RCC 7860 (cell line): ENCODE data around the gene RIMS3.
A peak's percentile ranks its signal among the peaks of the same experiment; 100 is the strongest.
"Not testable (repeated sequence)": the region's sequence is repeated elsewhere in the genome, so short reads cannot be mapped to it uniquely, and the experiment has no call there.

Experiments
- DNase-seq: peaks from one replicate; pipeline ENCODE4 v3.0.0-alpha.2; 2015; ENCODE audit warnings: low spot score
- FAIRE-seq: peaks from 2 replicates; lab custom pipeline; 2012; peaks lifted over from hg19 to GRCh38; lab: Jason Lieb, UNC

The RIMS3 gene

DNA sequence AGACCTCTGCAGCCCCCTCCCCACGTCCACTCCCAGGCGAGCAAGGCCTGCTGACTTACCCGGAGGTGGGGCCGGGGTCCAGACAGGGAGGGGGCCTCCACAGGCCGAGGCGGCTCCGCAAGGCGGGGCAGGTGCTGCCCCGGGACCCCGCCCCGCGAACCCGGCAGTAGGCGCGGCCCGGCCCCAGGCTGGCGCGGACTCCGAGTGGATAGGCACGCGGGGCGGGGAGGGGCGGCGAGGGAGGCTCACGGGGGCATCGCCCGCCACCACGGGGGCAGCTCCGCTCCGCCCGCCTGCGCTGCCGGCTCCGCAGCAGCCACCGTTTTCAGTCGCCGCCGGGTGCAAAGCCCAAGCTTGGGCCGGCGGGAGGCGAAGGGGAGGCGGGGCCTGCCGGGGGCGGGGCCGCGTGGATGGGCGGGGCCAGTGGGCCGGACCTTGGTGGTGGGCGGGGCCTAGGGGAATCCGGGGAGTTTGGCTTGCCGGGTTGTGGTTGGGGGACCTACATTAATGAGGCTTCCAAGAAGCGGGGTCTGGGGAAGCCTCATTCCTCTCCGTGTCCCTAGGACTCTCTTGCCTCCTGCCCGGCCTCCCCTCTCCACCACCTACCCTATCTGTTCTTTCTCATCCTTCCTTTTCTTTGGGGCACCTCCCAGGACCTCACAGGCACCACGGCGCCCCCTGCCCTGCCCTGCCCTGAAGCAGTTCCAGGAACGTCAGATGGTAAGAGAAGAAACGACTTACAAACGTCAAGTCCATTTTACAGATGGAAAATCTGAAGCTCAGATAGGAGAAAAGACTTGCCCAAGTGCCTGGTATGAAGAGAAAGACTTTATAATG lies at the start of gene RIMS3:
TSS of gene RIMS3 (minus strand) at position 348 of the 837 bp plus-strand sequence. CDS start 23,757 bp downstream, outside the sequence.
- FAIRE-seq (no peak), DNase-seq (no peak)

DNA sequence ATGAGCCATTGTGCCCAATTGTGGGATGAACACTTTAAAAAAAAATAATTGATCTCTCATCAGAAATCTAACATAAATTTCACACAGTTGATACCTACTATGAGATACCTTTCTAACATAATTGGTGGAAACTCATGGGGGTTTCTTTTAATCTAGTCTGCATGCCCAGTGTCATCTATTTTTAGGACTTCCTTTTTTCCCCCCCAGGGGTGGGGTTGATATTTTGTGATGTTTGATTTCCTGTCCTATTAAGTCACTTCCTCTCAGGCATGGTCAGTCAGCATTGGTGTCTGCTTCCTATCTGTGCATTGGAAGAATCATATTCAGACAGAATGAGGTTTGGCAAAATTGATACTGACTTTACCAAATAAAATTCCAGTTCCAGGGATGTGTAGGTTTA lies 47.5 kb upstream of the RIMS3 start:
- DNase-seq (no peak), FAIRE-seq (no peak)

DNA sequence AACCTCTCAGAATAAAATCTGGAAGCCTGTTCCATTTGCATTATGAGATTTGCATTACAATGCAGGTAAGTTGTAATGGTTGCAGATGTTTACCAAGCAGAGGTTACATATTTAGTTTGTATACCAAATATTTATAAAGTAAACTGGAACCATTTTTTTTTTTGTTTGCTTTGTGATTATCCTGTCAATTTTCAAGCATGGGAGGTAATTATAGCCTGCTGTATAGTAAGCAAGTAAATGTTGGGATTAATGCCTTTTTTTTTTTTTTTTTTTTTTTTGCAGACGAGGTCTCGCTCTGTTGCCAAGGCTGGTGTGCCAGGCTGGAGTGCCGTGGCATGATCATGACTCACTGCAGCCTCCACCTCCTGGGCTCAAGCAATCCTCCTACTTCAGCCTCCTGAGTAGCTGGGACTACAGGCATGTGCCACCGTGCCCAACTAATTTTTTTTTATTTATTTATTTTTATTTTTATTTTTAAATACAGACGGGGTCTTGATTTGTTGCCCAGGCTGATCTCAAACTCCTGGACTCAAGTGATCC lies 47.0 kb upstream of the RIMS3 start:
- FAIRE-seq (no peak), DNase-seq (no peak)

DNA sequence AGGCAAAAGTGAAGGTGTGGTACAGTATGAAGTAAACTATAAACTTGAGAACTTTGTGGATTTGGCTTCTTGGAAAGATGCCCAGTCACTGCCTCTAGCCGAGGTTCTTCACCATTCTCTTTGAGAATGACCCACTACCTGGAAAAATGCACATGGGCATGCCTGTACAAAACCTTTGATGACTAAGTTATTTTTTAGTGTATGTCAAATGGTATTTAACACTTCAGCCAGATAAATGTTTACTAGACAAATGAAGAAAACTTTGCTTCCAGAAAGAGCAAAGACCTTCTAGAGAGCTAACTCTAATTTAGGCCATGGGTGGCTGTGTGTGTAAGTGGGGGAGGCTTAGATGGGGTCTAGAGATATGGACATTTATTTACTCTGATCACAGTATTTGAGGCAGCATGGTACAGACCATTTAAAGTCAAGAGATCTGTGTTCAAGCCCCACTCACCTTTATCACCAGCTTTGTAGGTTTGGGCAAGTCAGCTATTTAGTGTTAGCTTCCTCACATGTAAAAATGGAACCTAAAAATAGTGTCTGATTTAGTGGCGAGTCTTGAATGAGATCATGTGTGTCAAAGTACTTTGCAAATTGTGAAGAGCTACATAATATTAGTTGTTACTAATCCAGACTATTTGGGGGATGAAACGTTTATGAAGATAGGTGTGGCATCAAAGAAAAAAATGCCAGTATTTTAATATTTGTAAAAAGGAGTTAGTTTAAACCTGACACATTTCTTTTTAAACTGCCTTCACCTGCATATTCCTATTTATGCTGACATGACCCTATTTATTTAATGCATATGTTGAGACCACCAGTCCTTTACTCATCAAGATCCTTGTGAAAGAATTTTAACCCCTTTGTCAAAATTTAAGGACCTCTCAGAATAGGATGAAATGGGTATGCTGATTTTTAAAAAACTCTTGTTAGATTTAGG lies 46.3 kb upstream of the RIMS3 start:
- FAIRE-seq (peak; percentile 73), DNase-seq (peak; percentile 62)

DNA sequence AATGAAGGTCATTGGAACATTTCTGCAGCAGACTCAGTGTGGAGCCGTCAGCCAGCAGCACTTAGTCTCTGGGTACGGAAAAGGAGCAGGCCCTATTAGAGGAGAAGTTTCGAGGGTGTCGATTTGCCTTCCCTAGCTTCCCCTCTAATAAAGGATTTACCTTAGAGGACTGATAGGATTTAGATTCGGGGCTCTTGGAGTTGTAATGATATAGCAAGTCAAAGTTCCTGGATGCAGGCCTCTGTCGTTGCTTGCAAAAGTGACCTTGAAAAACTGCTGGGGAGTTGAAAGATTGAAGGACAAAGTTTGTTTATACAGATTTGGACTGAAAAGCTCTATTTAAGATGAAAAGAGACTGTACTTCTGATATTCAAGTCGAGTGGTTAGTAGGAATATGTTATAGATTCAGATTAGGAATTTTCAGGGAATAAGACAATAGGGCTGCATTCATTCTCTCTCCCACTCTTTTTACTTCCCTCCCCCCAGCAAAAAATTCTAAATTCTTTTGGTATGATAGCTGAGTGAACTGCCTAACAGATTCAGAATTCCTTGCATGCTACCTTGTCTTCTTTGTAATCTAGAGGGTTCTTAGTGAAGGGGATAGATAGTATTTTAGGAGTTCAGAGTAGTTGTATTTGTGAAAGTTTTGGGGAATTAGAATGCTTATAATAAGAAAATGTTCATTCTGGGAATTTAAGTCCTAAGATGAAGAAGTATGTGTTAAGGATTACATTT lies 45.3 kb upstream of the RIMS3 start:
- no peak for DNase-seq
- no peak for FAIRE-seq

DNA sequence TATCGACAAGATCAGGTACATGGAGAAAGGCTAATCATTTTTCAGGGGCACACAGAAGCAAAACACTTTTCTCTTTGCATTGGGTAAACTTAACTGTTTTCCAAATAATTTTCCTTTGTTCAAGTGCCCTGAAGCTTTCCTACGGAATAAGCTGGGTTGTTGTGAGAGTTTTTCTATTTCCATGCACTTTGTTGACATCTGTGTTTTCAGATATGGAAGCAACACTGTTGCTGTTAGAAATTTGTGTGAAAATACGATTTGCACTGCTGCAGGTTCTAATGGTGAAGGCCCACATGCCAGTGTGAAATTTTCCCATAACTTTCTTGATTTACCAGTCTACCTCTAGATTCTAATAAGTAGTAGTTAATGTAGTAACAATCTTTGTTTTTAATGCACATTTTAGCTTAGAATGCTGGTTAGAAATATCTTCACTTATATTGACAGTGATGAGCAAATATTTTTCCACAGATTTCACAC lies 44.4 kb upstream of the RIMS3 start:
- no peak for DNase-seq
- FAIRE-seq, result no peak

- FAIRE-seq (peak; percentile 82), DNase-seq (peak; percentile 88)
Observed at GRCh38 chr1:40709100-40709801, 43.8 kb upstream of the RIMS3 start.

DNA sequence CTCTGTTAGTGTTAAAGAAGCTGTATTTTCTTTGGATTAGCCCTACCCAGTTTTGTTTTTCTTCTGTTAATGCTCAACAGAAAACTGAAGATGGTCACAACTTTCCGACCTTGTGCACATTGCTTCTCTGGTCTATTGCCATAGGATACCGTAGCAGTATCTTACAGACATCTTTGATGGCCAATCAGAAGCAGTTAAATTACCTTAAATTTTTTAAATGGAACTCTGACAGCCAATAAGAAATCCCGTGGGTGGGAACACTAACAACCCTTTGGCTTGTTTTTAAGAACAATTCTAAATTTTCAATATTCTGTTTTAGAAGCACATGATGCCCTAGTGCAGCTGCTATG lies 43.2 kb upstream of the RIMS3 start:
- FAIRE-seq, result no peak
- DNase-seq, result peak; percentile 38

DNA sequence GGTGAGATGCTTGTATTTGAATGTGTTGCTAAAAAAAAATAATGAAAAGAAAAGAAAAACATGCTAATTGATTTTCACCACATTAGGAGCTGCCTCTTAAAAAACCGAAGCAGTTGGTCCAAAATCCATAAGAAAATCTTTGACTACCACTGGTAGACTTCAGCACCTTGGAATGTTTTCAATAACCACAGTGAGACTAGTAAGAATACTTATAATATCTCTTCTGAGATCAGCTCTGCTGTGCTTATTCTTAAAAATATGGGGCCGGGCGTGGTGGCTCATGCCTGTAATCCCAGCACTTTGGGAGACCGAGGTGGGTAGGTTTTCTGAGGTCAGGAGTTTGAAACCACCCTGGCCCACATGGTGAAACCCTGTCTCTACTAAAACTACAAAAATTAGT lies 41.1 kb upstream of the RIMS3 start:
- FAIRE-seq (no peak), DNase-seq (no peak)

DNA sequence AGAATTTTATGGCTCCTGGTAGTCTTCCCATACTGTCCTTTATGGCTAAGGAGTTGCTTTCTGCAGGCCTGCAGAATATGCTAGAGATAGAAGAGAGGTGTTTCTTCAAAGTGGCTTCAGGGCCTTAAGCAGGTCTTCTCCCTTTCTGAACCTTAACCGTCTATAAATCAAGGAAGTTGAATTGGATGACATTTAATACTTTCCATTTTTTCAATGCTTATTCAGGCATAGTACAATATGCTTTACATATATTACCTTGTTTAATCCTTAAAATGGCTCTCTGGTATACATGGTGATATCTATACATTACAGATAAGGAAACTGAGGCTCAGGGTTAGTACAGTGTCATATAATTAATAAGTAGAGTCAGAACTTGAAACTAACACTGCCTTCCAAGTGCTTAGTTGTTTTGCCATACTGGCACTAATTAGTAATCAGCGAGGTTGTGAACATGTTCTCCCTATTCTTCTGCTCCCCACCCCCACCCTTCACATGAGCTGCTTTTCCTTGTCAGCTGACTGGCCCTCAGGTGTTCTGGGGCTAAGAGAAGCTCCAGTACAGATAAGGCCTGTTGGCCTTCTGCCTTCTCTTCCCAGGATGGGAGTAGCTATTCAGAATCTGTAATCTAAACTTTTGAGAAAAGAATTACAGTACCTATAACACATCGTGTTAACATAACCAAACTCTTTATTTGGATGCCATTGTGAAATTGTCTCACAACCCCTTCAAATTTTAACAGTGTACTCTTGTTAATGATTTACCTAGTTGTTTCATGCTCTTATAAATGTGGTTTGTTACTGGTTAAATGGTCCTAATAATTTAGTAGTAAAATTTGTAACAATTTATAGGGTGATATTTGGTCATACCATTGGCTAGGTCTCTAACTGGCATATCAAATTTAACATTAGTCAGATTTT lies 39.6 kb upstream of the RIMS3 start:
- peak; percentile 7 for FAIRE-seq

DNA sequence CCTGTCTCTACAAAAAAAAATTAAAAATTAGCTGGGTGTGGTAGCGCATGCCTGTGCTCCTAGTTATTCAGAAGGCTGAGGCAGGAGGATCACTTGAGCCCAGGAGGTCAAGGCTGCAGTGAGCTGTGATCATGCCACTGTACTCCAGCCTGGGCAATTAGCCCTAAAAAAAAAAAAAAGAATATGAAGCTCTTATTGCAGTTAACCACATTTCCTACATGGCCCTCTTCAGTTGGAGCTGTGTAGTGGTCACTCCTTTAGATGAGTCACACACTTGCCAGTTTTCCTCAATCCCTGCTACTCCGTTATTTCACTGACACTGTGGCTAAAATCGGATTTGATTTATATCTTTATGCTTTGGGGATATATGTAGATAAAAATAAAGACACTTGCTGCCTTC lies 37.8 kb upstream of the RIMS3 start:
- peak; percentile 82 for DNase-seq
- FAIRE-seq, result peak; percentile 92

More for the DNA sequence above, 39.6 kb upstream of the RIMS3 start:
- DNase-seq, result no peak

DNA sequence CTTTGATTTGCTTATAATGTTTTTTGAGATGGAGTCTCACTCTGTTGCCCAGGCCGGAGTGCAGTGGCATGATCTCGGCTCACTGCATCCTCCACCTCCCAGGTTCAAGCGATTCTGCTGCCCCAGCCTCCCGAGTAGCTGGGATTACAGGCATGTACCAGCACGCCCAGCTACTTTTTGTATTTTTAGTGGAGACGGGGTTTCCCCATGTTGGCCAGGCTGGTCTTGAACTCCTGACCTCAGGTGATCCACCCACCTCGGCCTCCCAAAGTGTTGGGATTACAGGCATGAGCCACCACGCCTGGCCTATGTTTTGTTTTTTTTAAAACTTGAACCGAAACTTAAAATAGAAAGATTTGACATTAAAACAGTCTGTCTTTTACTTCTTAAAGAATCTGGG lies 37.3 kb upstream of the RIMS3 start:
- not testable (repeated sequence) for DNase-seq, FAIRE-seq

DNA sequence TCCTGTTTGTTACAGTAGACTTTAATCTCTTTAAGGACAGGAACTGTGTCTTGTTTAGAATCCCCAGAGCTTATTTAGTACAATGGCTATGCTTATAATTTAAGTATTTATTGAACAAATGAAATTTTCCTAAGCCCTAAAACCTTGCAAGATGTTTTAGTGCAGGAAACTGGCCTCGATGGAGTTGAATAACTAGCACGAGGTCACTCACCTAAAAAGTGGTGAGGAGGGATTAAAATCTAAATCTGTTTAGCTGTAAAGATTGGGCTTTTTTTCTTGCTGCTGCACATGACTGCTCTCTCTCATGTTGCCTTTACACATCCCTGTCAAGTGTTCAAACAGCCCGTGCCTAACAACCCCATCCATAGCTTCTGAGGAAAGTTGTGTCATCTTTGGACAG lies 36.2 kb upstream of the RIMS3 start:
- FAIRE-seq (no peak), DNase-seq (no peak)

GRCh38 chr1:40699787-40700186 lies 34.3 kb upstream of the RIMS3 start:
- DNase-seq (no peak), FAIRE-seq (no peak)

DNA sequence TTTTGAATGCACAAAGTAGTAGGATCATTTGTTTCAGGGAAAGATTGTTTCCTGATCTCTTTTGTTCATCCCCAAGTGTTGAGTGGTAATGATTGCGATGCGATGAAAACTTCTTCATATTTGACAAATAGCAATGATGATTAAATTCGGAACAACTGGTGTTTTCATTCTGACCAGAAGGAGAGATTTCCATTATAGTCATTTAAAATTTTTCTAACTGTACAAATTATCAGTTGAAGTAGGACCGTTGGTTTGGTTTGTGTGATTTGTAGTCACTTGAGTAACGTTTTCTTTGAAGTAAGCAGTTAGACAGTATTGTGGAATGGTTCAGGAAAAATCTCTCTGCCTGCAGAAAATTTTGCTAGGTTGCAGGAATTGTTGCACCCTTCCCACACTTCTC lies 32.0 kb upstream of the RIMS3 start:
- no peak for FAIRE-seq
- DNase-seq, result no peak

DNA sequence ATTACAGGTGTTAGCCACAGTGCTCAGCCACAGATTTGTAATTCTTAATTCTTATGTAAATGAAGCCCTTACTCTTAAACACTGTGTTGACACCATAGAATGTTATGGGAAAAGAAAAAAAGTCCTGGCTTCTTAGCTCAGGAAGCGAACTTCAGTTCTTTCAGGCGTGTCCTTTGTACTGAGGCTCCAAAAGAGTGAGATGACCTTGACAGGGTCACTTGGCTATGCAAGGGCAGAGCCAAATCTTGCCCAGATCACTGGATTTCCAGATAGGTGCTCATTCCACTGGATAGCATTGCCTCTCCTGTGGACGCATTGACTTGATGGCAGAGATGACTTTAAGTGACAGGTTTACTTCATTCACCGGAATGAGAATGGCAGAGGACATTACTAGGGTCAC lies 30.8 kb upstream of the RIMS3 start:
- FAIRE-seq, result no peak

DNA sequence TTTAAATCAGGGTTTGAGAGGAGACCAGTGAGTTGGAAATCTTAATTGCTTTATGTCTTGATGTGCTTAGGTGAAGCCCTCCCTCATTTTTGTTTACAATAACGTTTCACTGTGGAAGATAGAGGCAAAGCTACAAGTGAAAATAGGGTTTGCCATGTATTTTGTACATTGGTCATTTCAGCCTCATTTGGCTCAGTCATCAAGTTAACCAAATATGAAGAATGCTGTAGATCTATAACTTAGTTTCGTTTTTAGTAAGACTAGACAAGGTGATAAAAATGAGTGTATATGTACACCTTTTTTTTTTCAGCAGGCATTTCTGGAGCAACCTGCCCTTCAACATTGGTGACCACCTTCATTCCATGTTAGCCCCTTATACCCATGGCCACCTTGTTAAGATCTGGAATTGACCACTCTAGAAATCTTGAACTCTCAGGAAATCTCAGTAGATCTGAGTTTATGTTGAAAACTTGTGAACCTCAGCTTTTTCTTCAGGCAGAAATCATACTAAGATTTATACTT lies 28.9 kb upstream of the RIMS3 start:
- no peak for FAIRE-seq
- no peak for DNase-seq

More for the DNA sequence above, 30.8 kb upstream of the RIMS3 start:
- no peak for DNase-seq

- FAIRE-seq (no peak), DNase-seq (no peak)
Observed at GRCh38 chr1:40693425-40693824, 27.9 kb upstream of the RIMS3 start.

GRCh38 chr1:40692429-40692895 lies 27.0 kb upstream of the RIMS3 start:
- DNase-seq (no peak), FAIRE-seq (no peak)
